ENCODE results near the gene TRAF1. TPM values are rescaled to one million over a fixed set of nuclear protein-coding genes. Genes with fewer than 3 reads are reported as not detected.

Gene TRAF1
- total and polyA plus RNA-seq, 2 of the 13 experiments (the other 11 are each of a cell fraction or from before 2014, with no cell fraction given), result 0.44 to 1.0 TPM

- H2AFZ ChIP-seq (ENCODE audit: low read length), result no peak overlapping the region
- POLR2A ChIA-PET, result no interaction called here
- TF ChIP-seq NKX3-1 (CRISPR knock-in tag; IDR thresholded peaks at IDR 0.05) (no peak), ZSCAN30 (CRISPR knock-in tag; IDR thresholded peaks at IDR 0.05) (no peak), CREM (IDR thresholded peaks at IDR 0.05) (no peak), CREM (CRISPR knock-in tag; IDR thresholded peaks at IDR 0.05) (no peak), GPN1 (CRISPR knock-in tag; IDR thresholded peaks at IDR 0.05; ENCODE audit: borderline replicate concordance) (no peak), ZNF777 (CRISPR knock-in tag; IDR thresholded peaks at IDR 0.05) (no peak), JUNB (CRISPR knock-in tag; IDR thresholded peaks at IDR 0.05; ENCODE audit: borderline replicate concordance) (no peak), TEF (CRISPR knock-in tag; IDR thresholded peaks at IDR 0.05) (no peak), ZNF644 (CRISPR knock-in tag; IDR thresholded peaks at IDR 0.05; ENCODE audit: low read depth) (no peak), MED13 (CRISPR knock-in tag; IDR thresholded peaks at IDR 0.05) (no peak), JARID2 (CRISPR knock-in tag; IDR thresholded peaks at IDR 0.05; ENCODE audit: insufficient replicate concordance) (no peak), ZNF264 (CRISPR knock-in tag; IDR thresholded peaks at IDR 0.05) (no peak), ZNF142 (CRISPR knock-in tag; IDR thresholded peaks at IDR 0.05) (no peak), AKAP8 (CRISPR knock-in tag; IDR thresholded peaks at IDR 0.05) (no peak), HOXA3 (CRISPR knock-in tag; IDR thresholded peaks at IDR 0.05) (no peak), CENPX (CRISPR knock-in tag; IDR thresholded peaks at IDR 0.05) (no peak), ZNF878 (CRISPR knock-in tag; IDR thresholded peaks at IDR 0.05) (no peak), PATZ1 (CRISPR knock-in tag; IDR thresholded peaks at IDR 0.05) (no peak)
These were observed 15.8 kb upstream of the TRAF1 start for GRCh38 chr9:120942186-120943001.

More at GRCh38 chr9:120942186-120943001, 15.8 kb upstream of the TRAF1 start:
- no peaks in the 10 kb centered on the region for H3K27me3 ChIP-seq (ENCODE audit: control insufficient read depth in 1 of 2, insufficient read depth in 2 of 2, low read length in 2 of 2)
- H3K4me3 ChIP-seq (replicated peaks in 1 of 3; ENCODE audit: insufficient read depth in 1 of 3, low read depth in 2 of 3, low read length in 3 of 3), result no peak overlapping the region
- no TSS peak for BruUV-seq (replicated peaks)
- 79% methylated on average over 8 of the region's 8 CpGs for WGBS (ENCODE audit: low lambda C conversion rate)
- H3K9ac ChIP-seq (ENCODE audit: insufficient read depth, low read depth, low read length), result no peak overlapping the region
- FAIRE-seq, result no peak
- H3K4me1 ChIP-seq (ENCODE audit: insufficient read depth, low read length), result no peaks in the 10 kb centered on the region
- H3K9me3 ChIP-seq (ENCODE audit: low read length), result no peaks in the 10 kb centered on the region
- H3K27ac ChIP-seq (ENCODE audit: extremely low read length, insufficient read depth, low read length), result no peak overlapping the region
- no peak overlapping the region for H3K4me2 ChIP-seq (ENCODE audit: low read depth, low read length)
- no peak for ATAC-seq
- no peaks in the 10 kb centered on the region for H3K36me3 ChIP-seq (replicated peaks in 1 of 2; ENCODE audit: control insufficient read depth in 1 of 2, insufficient read depth in 2 of 2, low read length in 2 of 2)
- H3K79me2 ChIP-seq (ENCODE audit: insufficient read depth, low read length), result no peaks in the 10 kb centered on the region
- no peaks in the 10 kb centered on the region for H4K20me1 ChIP-seq (ENCODE audit: insufficient read depth, low read length)
- CTCF ChIA-PET (ENCODE audit: low intra/inter-chr PET ratio, low total read pairs), result no interaction called here
- in situ Hi-C loops (cut with HindIII; ENCODE audit: extremely low pct_ligation_motif_present, low pct_unique_long_range_greater_than_20kb), result no loop called here
- no peak for DNase-seq (ENCODE audit: low spot score)
- intact Hi-C loops (cut with micrococcal nuclease; ENCODE audit: unreplicated experiment), result no loop called here

Measured in HepG2 (cell line).